ENCODE data around the gene LRRIQ4. TPM values are rescaled to one million over a fixed set of nuclear protein-coding genes. Genes with fewer than 3 reads are reported as not detected.

Gene LRRIQ4
- 0.03 TPM in 2 replicates for polyA plus RNA-seq (2013)

DNA sequence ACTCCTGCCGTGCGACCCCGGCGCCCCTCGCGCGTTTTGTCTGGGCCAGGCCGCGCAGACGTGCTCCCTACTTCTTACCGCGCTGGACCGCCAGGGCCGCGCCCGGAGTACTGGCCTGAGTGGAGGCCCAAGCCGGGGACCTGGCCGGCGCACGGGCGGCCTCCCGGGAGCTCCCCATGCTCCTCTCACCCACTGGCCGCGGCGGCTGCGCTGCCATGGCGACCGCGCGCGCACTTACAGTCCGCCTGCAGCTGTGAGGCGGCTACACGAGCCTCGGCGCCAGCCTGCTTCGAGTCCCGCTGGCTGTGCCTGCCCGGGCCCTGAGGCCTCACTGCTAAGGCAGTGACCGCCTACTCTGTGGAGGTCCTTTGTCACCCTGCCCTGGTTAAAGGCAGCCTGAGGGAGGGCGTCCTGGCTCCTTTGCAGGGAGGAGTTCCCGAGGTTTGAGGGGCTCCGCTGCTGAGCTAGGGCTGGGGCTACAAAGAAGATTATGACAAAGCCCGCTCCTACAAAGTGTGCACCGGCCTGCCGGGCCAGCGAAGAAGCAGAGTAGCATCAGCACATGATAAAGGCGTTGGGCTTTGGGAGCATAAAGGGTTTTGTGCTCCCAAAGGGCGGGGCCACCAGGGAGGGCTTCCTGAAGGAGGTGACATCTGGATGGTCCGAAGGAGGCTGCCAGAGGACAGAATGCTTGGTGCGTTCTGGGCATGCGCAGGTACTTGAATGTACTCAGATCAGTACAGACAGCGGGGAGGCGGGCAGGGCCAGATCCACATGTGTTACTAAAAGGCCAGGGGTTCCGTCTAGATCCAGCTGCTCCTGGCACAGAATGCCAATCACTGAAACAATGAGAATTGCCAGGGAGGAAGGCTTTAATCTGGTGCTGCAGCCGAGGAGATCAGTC is at the start of gene LRRIQ4, which contains the start of gene LRRC34:
LRRIQ4 (plus strand) TSS at position 539 of the 904 bp plus-strand sequence. CDS start 9,052 bp downstream, outside the sequence.
LRRC34 (minus strand) TSS at position 573 of the 904 bp plus-strand sequence; CDS start at position 217, 356 bp downstream.
- Histone ChIP-seq H3K36me3 (ENCODE audit: control insufficient read depth in 1 of 2, insufficient read depth in 2 of 2, low read length in 2 of 2) (no peaks in the 10 kb centered on the region), H2AK5ac (ENCODE audit: low read length) (no peak within 1 kb of the TSS), H3K4ac (ENCODE audit: low read depth, low read length) (no peak within 1 kb of the TSS), H2AFZ (ENCODE audit: insufficient read depth, low read length, poor library complexity) (peak within 1 kb of the TSS; percentile 45), H3K14ac (ENCODE audit: low read length) (peak within 1 kb of the TSS; percentile 60), H3K79me1 (ENCODE audit: low read length) (peaks cover 2% of the 10 kb centered on the region), H3K9ac (ENCODE audit: low read length) (no peak within 1 kb of the TSS), H3K27ac (ENCODE audit: low read depth, low read length) (no peak within 1 kb of the TSS), H3K4me1 (ENCODE audit: control insufficient read depth in 1 of 2, insufficient read depth in 2 of 2, low read length in 2 of 2) (peaks cover 0 to 3% of the 10 kb centered on the region in 2 experiments), H2BK120ac (ENCODE audit: insufficient read depth, low read length, poor library complexity) (no peak within 1 kb of the TSS), H3K4me3 (ENCODE audit: low read depth, low read length) (peak within 1 kb of the TSS; percentile 69), H3K9me3 (ENCODE audit: insufficient read depth, low read depth, low read length) (no peaks in the 10 kb centered on the region), H3K27me3 (ENCODE audit: insufficient read depth, low read length) (no peaks in the 10 kb centered on the region), H2BK5ac (ENCODE audit: low read depth, low read length, poor library complexity) (no peak within 1 kb of the TSS), H4K8ac (ENCODE audit: low read depth, low read length) (peak within 1 kb of the TSS; percentile 50), H2BK12ac (ENCODE audit: low read length) (no peak within 1 kb of the TSS), H4K12ac (ENCODE audit: low read depth, low read length) (peak within 1 kb of the TSS; percentile 21), H3K4me2 (ENCODE audit: low read length) (peak within 1 kb of the TSS; percentile 73), H3K79me2 (ENCODE audit: control insufficient read depth, insufficient read depth, low read length, poor library complexity) (no peaks in the 10 kb centered on the region), H4K91ac (ENCODE audit: low read depth, low read length) (peak within 1 kb of the TSS; percentile 63), H3K23ac (ENCODE audit: low read length) (no peak within 1 kb of the TSS), H3K18ac (ENCODE audit: low read length) (peak within 1 kb of the TSS; percentile 14)
- no CpG with 5 or more reads among the region's 56 CpGs for WGBS (ENCODE audit: extremely low coverage, insufficient coverage, insufficient read length)
- peak; percentile 13 to 57 for DNase-seq

DNA sequence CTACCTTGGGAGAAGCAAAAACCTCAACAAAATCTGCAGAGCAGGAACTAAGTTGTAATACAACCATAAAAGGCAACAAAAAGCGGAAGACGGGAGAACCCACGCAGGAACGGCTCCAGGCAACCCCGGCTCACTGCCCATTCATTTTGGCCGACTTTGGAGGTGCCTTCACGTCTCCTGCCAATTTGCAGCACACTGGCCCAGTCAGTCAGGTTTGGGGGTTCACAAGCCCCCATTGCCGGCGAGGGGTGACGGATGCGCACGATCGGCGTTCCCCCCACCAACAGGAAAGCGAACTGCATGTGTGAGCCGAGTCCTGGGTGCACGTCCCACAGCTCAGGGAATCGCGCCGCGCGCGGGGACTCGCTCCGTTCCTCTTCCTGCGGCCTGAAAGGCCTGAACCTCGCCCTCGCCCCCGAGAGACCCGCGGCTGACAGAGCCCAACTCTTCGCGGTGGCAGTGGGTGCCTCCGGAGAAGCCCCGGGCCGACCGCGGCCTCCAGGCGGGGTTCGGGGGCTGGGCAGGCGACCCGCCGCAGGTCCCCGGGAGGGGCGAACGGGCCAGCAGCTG is 48.3 kb upstream of the LRRIQ4 start:
- Histone ChIP-seq H3K79me1 (ENCODE audit: low read length) (peaks cover 10% of the 10 kb centered on the region), H3K23ac (ENCODE audit: low read length) (no peak overlapping the region)

DNA sequence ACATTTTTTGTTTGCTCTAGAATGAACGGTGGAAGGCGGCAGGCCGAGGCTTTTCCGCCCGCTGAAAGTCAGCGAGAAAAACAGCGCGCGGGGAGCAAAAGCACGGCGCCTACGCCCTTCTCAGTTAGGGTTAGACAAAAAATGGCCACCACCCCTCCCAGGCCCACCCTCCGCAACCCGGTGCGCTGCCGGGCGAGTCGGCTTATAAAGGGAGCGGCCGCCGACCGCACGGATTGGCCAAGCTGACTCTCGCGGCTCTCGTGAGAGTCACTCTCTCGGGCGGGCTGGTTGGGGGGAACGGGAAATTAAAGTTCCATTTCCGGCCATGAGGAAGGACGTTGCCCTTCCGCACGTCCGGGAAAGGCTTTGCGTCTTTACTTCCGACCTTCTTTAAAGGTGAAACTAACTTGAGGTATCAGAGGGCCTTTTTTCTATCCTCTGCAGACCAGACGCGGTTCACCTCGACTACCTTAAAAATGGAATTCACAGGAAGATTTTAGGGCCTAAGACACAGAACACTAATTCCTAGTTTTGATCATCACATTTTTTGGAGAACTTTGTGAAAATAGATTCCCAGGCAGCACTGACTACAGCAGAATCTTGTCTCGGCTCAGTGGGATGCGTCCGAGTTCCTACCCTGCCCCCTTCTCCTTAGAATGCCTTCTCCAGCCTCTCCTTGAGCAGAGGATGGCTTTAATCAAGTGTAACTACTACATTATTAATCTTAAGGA is 47.6 kb upstream of the LRRIQ4 start, which contains the start of gene TERC:
TERC (minus strand) TSS at position 179 of the 731 bp plus-strand sequence.
- H3K79me2 ChIP-seq (ENCODE audit: control insufficient read depth, insufficient read depth, low read length, poor library complexity): peaks cover 3% of the 10 kb centered on the region
- peak within 1 kb of the TSS; percentile 72 for H3K4me2 ChIP-seq (ENCODE audit: low read length)

More for the DNA sequence above, 48.3 kb upstream of the LRRIQ4 start:
- Histone ChIP-seq H3K14ac (ENCODE audit: low read length) (peak overlapping the region; percentile 16), H3K27me3 (ENCODE audit: insufficient read depth, low read length) (no peaks in the 10 kb centered on the region), H2BK5ac (ENCODE audit: low read depth, low read length, poor library complexity) (peak overlapping the region; percentile 26), H3K4me1 (ENCODE audit: control insufficient read depth in 1 of 2, insufficient read depth in 2 of 2, low read length in 2 of 2) (no peaks in the 10 kb centered on the region), H3K9ac (ENCODE audit: low read length) (peak overlapping the region; percentile 91), H2BK12ac (ENCODE audit: low read length) (no peak overlapping the region), H3K27ac (ENCODE audit: low read depth, low read length) (peak overlapping the region; percentile 28), H4K91ac (ENCODE audit: low read depth, low read length) (peak overlapping the region; percentile 67), H3K4me2 (ENCODE audit: low read length) (peak overlapping the region; percentile 72), H3K9me3 (ENCODE audit: insufficient read depth, low read depth, low read length) (no peaks in the 10 kb centered on the region), H3K36me3 (ENCODE audit: control insufficient read depth in 1 of 2, insufficient read depth in 2 of 2, low read length in 2 of 2) (no peaks in the 10 kb centered on the region), H3K79me2 (ENCODE audit: control insufficient read depth, insufficient read depth, low read length, poor library complexity) (peaks cover 2% of the 10 kb centered on the region), H2AFZ (ENCODE audit: insufficient read depth, low read length, poor library complexity) (peak overlapping the region; percentile 48), H2AK5ac (ENCODE audit: low read length) (no peak overlapping the region), H3K18ac (ENCODE audit: low read length) (peak overlapping the region; percentile 13), H3K4ac (ENCODE audit: low read depth, low read length) (no peak overlapping the region), H4K12ac (ENCODE audit: low read depth, low read length) (peak overlapping the region; percentile 33), H4K8ac (ENCODE audit: low read depth, low read length) (peak overlapping the region; percentile 91), H2BK120ac (ENCODE audit: insufficient read depth, low read length, poor library complexity) (no peak overlapping the region), H3K4me3 (ENCODE audit: low read depth, low read length) (peak overlapping the region; percentile 76)
- WGBS (ENCODE audit: extremely low coverage, insufficient coverage, insufficient read length): no CpG with 5 or more reads among the region's 46 CpGs
- peak in 1 of 2 donors; percentile 41 for DNase-seq

More for the DNA sequence above, 47.6 kb upstream of the LRRIQ4 start, which contains the start of gene TERC:
- Histone ChIP-seq H3K4ac (ENCODE audit: low read depth, low read length) (no peak within 1 kb of the TSS), H2AFZ (ENCODE audit: insufficient read depth, low read length, poor library complexity) (peak within 1 kb of the TSS; percentile 48), H3K23ac (ENCODE audit: low read length) (no peak within 1 kb of the TSS), H3K4me1 (ENCODE audit: control insufficient read depth in 1 of 2, insufficient read depth in 2 of 2, low read length in 2 of 2) (no peaks in the 10 kb centered on the region), H3K27ac (ENCODE audit: low read depth, low read length) (peak within 1 kb of the TSS; percentile 28), H2BK120ac (ENCODE audit: insufficient read depth, low read length, poor library complexity) (no peak within 1 kb of the TSS), H3K27me3 (ENCODE audit: insufficient read depth, low read length) (no peaks in the 10 kb centered on the region), H3K79me1 (ENCODE audit: low read length) (peaks cover 14% of the 10 kb centered on the region), H4K12ac (ENCODE audit: low read depth, low read length) (peak within 1 kb of the TSS; percentile 33), H2BK5ac (ENCODE audit: low read depth, low read length, poor library complexity) (peak within 1 kb of the TSS; percentile 26), H4K91ac (ENCODE audit: low read depth, low read length) (peak within 1 kb of the TSS; percentile 67), H3K4me3 (ENCODE audit: low read depth, low read length) (peak within 1 kb of the TSS; percentile 76), H3K18ac (ENCODE audit: low read length) (peak within 1 kb of the TSS; percentile 13), H2BK12ac (ENCODE audit: low read length) (no peak within 1 kb of the TSS), H3K14ac (ENCODE audit: low read length) (peak within 1 kb of the TSS; percentile 16), H2AK5ac (ENCODE audit: low read length) (no peak within 1 kb of the TSS), H3K9ac (ENCODE audit: low read length) (peak within 1 kb of the TSS; percentile 91), H3K9me3 (ENCODE audit: insufficient read depth, low read depth, low read length) (no peaks in the 10 kb centered on the region), H4K8ac (ENCODE audit: low read depth, low read length) (peak within 1 kb of the TSS; percentile 91), H3K36me3 (ENCODE audit: control insufficient read depth in 1 of 2, insufficient read depth in 2 of 2, low read length in 2 of 2) (no peaks in the 10 kb centered on the region)
- WGBS (ENCODE audit: extremely low coverage, insufficient coverage, insufficient read length): no CpG with 5 or more reads among the region's 42 CpGs
- DNase-seq: peak; percentile 86 to 95

All from trophoblast cell (in vitro differentiated cells and primary cell).